A673 (cell line): Measurements from ENCODE around the gene GSTM5.

ENCODE experiments used
- CTCF ChIP-seq: fragments of 300-800, 200-600 bp; sonication (generic); conservative IDR thresholded peaks from 2 replicates; pipeline ENCODE4 v1.5.1; 2017; ENCODE audit warnings: low read depth, mild to moderate bottlenecking, antibody characterized with exemption, low read length, moderate library complexity, mixed read lengths
- EZH2 ChIP-seq: fragments of 200-600 bp; sonication (generic); IDR thresholded peaks from 2 replicates; pipeline ENCODE4 v1.6.1; 2017; ENCODE audit warnings: borderline replicate concordance, low read depth, mild to moderate bottlenecking, mixed read lengths, antibody characterized with exemption, low read length; ENCODE audit not compliant: poor library complexity, severe bottlenecking

DNA sequence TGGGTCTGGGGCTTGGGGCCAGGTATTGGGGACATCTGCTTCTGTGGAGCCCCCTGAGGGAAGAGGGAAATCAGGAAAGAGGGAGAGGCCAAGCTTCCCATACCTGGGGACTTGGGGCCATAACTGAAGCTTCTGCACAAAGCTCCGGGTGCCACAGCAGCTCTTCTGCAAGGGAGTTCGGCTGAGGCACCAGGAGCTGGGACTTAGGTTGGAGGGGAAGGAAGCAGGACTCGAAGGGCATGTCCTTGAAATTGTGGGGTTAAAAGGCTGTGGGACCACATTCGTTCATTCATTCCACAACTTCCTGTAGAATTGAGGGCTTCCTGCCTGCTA lies 53.4 kb downstream of the GSTM5 start:
- no peak for TF ChIP-seq CTCF
- no peak for TF ChIP-seq EZH2
